Lung (tissue), 12 donors: ENCODE measurements around the gene CLTC. TPM values are rescaled to one million over a fixed set of nuclear protein-coding genes. Genes with fewer than 3 reads are reported as not detected.
"Not testable (repeated sequence)": the region's sequence is repeated elsewhere in the genome, so short reads cannot be mapped to it uniquely, and the experiment has no call there.

Experiments used
- ATAC-seq: fragments of 200-7000 bp; cut with Tn5 transposase; one replicate; pipeline ENCODE4 v1.9.1; 2020; ENCODE audit warnings: moderate number of reproducible peaks; ENCODE audit not compliant: insufficient read depth, low FRiP score
- DNase-seq, 3 donors: peaks; one replicate each; pipeline ENCODE4 v3.0.0-alpha.2; 2013 to 2017
- H3K27ac ChIP-seq, 2 donors: one replicate each; pipeline ENCODE4 v1.5.1; 2013; ENCODE audit warnings: mild to moderate bottlenecking in 2 of 2, moderate library complexity in 2 of 2, control low read depth in 1 of 2, inconsistent platforms in 1 of 2, low read depth in 1 of 2, low read length in 1 of 2
- H3K27me3 ChIP-seq, 3 donors: one replicate each; pipeline ENCODE4 v1.5.1; 2013; ENCODE audit warnings: low read length in 2 of 3; ENCODE audit not compliant: control insufficient read depth in 3 of 3, insufficient read depth in 3 of 3
- H3K36me3 ChIP-seq, 4 donors: one replicate each; pipeline ENCODE4 v1.5.1; 2013; ENCODE audit warnings: low read length in 4 of 4, mild to moderate bottlenecking in 1 of 4, moderate library complexity in 1 of 4; ENCODE audit not compliant: control insufficient read depth in 4 of 4, insufficient read depth in 4 of 4
- H3K4me1 ChIP-seq, 5 donors: one replicate each; pipeline ENCODE4 v1.5.1; 2013; ENCODE audit warnings: low read length in 5 of 5, mild to moderate bottlenecking in 2 of 5, moderate library complexity in 1 of 5; ENCODE audit not compliant: control insufficient read depth in 5 of 5, insufficient read depth in 5 of 5
- H3K4me3 ChIP-seq: one replicate; pipeline ENCODE4 v1.5.1; 2013; ENCODE audit warnings: mild to moderate bottlenecking, control low read depth, moderate library complexity
- H3K9ac ChIP-seq, 2 donors: one replicate each; pipeline ENCODE4 v1.5.1; 2013; ENCODE audit warnings: low read length in 2 of 2, control low read depth in 1 of 2; ENCODE audit not compliant: insufficient read depth in 1 of 2
- H3K9me3 ChIP-seq, 4 donors: one replicate each; pipeline ENCODE4 v1.5.1; 2013; ENCODE audit warnings: low read length in 3 of 4, mild to moderate bottlenecking in 1 of 4, moderate library complexity in 1 of 4; ENCODE audit not compliant: control insufficient read depth in 4 of 4, insufficient read depth in 3 of 4
- WGBS, 2 donors: extraction: QIAGEN DNeasy Blood & Tissue Kit; methylation state at CpG; one replicate each; pipeline ENCODE4 v1.1.7; 2013; 5-methylcytosine and 5-hydroxymethylcytosine counted together
- polyA plus RNA-seq, 2 donors: library from polyadenylated mRNA; stranded (reverse); fragments of 200-250 nt; gene quantifications; one replicate each; pipeline ENCODE4 v1.2.1, GENCODE V29; 2013
- total RNA-seq, 2 donors: library from RNA; depleted of rRNA in 1 of 2; stranded (reverse); fragments of >200 nt in 1 of 2; gene quantifications; one replicate each; pipeline ENCODE4 v1.2.1, GENCODE V29; 2014 to 2021
- TF ChIP-seq, protein P1 (sequence below): IDR thresholded peaks from 2 replicates; pipeline ENCODE4 v1.5.1; 2012; ENCODE audit warnings: mild to moderate bottlenecking; ENCODE audit errors: control extremely low read depth, extremely low read depth
- donor health status: control.
- donor health status: control.
- donor health status: Bipolar disorder and iron deficiency.
- donor health status: healthy.
- donor health status: DM: yes; HTN: yes; CAD: no.

Gene CLTC
- total and polyA plus RNA-seq, 4 donors = 87.7 to 246 (median 162) TPM

DNA sequence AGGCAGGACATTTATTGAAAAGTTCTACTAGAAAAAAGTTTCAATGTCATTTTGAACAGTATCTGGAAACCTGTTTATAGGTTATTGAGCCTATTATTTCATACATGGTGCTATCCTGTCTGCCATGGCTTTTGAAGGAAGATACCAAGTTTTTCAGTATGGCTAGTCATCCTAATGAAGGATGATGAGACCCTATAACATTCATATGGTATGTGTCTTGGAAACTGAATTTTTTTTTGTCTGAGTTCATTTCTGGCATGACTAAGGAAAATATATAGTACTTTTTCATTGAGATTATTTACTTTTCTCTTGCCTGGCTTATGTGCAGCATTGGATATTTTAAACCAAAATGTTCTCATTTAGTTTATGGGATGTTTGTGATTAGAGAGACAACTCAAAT lies 30.2 kb downstream of the CLTC start:
- peaks cover 17 to 56% (median 40%) of the 10 kb centered on the region in 4 donors for H3K36me3 ChIP-seq

DNA sequence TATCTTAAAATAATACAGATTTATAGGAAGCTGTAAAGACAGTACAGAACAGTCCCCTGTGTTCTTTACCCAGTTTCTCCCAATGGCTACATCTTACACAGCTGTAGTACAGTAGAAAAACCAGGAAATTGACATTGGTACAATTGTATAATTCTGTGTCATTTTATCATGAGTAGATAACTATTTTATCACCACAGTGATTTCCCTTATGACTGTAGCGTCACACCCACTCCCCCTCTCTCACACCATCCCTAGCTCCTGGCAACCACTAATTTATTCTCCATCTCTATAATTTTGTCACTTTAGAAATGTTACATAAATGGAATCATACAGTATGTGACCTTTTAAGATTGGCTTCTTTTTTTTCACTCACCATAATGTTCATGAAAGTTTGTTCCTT lies 30.9 kb downstream of the CLTC start:
- Histone ChIP-seq H3K9ac (no peak overlapping the region), H3K4me1 (peaks cover 0 to 8% (median 0%) of the 10 kb centered on the region in 5 donors), H3K27me3 (no peaks in the 10 kb centered on the region), H3K4me3 (no peak overlapping the region), H3K36me3 (peaks cover 19 to 61% (median 46%) of the 10 kb centered on the region in 4 donors), H3K9me3 (peaks cover 0 to 8% (median 2%) of the 10 kb centered on the region in 4 donors), H3K27ac (no peak overlapping the region)
- DNase-seq (no peak), ATAC-seq (no peak)
- TF ChIP-seq, protein P1, sequence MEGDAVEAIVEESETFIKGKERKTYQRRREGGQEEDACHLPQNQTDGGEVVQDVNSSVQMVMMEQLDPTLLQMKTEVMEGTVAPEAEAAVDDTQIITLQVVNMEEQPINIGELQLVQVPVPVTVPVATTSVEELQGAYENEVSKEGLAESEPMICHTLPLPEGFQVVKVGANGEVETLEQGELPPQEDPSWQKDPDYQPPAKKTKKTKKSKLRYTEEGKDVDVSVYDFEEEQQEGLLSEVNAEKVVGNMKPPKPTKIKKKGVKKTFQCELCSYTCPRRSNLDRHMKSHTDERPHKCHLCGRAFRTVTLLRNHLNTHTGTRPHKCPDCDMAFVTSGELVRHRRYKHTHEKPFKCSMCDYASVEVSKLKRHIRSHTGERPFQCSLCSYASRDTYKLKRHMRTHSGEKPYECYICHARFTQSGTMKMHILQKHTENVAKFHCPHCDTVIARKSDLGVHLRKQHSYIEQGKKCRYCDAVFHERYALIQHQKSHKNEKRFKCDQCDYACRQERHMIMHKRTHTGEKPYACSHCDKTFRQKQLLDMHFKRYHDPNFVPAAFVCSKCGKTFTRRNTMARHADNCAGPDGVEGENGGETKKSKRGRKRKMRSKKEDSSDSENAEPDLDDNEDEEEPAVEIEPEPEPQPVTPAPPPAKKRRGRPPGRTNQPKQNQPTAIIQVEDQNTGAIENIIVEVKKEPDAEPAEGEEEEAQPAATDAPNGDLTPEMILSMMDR = no peak
- 88 to 98% methylated on average over 1 of the region's 1 CpG for WGBS, 2 donors

More for the DNA sequence above, 30.2 kb downstream of the CLTC start:
- DNase-seq (no peak), ATAC-seq (no peak)
- Histone ChIP-seq H3K9me3 (peaks cover 0 to 8% (median 2%) of the 10 kb centered on the region in 4 donors), H3K4me1 (peaks cover 0 to 8% (median 0%) of the 10 kb centered on the region in 5 donors), H3K9ac (no peak overlapping the region), H3K4me3 (no peak overlapping the region), H3K27ac (no peak overlapping the region), H3K27me3 (no peaks in the 10 kb centered on the region)
- TF ChIP-seq, protein P1 = no peak

DNA sequence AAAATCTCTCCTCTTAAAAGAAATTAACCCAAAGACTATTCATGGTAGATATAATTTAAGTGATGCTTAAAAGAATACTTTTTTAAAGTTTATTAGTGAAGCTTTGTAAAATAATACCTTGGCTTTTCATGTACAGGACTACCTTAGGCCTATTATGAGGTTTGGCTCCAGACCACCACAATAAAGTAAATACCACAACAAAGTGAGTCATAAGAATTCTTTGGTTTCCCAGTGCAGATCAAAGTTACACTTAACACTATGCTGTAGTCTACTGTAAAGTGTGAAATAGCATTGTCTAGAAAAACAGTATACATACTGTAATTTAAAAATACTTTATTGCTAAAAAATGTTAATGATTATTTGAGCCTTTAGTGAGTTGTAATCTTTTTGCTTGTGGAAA lies 31.7 kb downstream of the CLTC start:
- Histone ChIP-seq H3K4me3 (no peak overlapping the region), H3K27ac (no peak overlapping the region), H3K9me3 (peaks cover 0 to 8% (median 2%) of the 10 kb centered on the region in 4 donors), H3K27me3 (no peaks in the 10 kb centered on the region), H3K36me3 (peaks cover 19 to 64% (median 49%) of the 10 kb centered on the region in 4 donors), H3K4me1 (peaks cover 0 to 4% (median 0%) of the 10 kb centered on the region in 5 donors), H3K9ac (no peak overlapping the region)
- DNase-seq (no peak), ATAC-seq (no peak)
- TF ChIP-seq, protein P1 = no peak

DNA sequence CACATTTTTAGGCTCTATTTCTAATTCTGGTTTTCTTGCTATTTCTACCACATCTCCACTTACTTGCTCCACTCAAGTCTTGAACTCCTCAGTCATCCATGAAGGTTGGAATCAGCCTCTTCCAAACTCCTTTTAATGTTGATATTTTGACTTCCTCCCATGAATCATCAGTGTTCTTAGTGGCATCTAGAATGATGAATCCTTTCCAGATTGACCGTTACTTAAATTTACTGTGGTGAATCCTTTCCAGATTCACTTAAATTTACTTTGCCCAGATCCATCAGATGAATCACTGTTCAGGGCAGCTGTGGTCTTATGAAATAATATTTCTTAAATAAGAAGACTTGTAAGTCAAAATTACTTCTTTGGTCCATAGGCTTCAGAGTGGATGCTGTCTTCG lies 32.4 kb downstream of the CLTC start:
- Histone ChIP-seq H3K27me3 (no peaks in the 10 kb centered on the region), H3K4me3 (no peak overlapping the region), H3K36me3 (peaks cover 23 to 68% (median 50%) of the 10 kb centered on the region in 4 donors), H3K27ac (no peak overlapping the region), H3K9me3 (peaks cover 0 to 8% (median 2%) of the 10 kb centered on the region in 4 donors), H3K9ac (no peak overlapping the region), H3K4me1 (no peaks in the 10 kb centered on the region)
- ATAC-seq (no peak), DNase-seq (no peak)
- 81 to 88% methylated on average over 2 of the region's 2 CpGs for WGBS, 2 donors
- TF ChIP-seq, protein P1 = no peak

DNA sequence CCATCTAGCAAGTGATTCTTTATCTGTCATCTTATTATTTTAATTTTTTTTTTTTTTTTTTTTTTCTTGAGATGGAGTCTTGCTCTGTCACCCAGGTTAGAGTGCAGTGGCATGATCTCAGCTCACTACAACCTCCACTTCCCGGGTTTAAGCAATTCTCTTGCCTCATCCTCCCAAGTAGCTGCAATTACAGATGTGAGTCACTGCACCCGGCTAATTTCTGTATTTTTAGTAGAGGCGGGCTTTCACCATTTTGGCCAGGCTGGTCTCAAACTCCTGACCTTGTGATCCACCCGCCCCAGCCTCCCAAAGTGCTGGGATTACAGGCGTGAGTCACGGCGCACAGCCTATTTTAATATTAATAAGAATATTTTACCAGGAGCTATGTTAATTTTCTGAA lies 36.9 kb downstream of the CLTC start:
- not testable (repeated sequence) for DNase-seq, H3K4me1 ChIP-seq, H3K9me3 ChIP-seq, H3K4me3 ChIP-seq, H3K27me3 ChIP-seq, ATAC-seq, H3K9ac ChIP-seq, H3K27ac ChIP-seq
- 46 to 76% methylated on average over 7 of the region's 7 CpGs for WGBS, 2 donors
- H3K36me3 ChIP-seq = peaks cover 25 to 62% (median 35%) of the 10 kb centered on the region in 4 donors
